C1 segment of cervical spinal cord (tissue), 14 donors: ENCODE measurements around the gene CADM4.
"Not testable (repeated sequence)": the region's sequence is repeated elsewhere in the genome, so short reads cannot be mapped to it uniquely, and the experiment has no call there.

Experiments used
- DNase-seq, 14 donors: peaks; one replicate each; lab custom pipeline; 2025; lab: John Stamatoyannopoulos, UW

The CADM4 gene

GRCh38 chr19:43664018-43664417 is 24.4 kb upstream of the CADM4 start:
- peak in 2 of 14 donors; percentile 2 to 6 for DNase-seq

GRCh38 chr19:43662487-43662886 is 22.8 kb upstream of the CADM4 start:
- DNase-seq, result peak in 1 of 14 donors; percentile 1

DNA sequence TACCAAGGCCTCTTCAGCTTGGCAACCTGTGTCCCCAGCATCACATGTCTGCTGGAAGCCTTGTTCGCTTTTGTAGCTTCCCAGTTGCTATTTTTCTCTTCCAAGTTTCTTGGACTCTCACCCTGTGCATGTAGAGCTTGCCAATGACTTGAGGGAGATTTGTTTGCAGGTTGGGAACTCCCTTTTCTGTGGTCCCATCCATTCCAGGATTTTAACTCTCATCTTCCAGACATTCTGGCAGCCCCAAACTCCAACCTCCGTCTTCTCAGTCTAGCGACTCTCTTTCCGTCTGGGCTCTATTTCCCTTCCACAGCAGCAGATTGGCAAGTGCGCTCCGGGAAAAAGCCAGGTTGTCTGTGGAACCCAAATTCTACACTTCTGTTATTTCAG is 21.3 kb upstream of the CADM4 start:
- peak in 1 of 14 donors; percentile 11 for DNase-seq

DNA sequence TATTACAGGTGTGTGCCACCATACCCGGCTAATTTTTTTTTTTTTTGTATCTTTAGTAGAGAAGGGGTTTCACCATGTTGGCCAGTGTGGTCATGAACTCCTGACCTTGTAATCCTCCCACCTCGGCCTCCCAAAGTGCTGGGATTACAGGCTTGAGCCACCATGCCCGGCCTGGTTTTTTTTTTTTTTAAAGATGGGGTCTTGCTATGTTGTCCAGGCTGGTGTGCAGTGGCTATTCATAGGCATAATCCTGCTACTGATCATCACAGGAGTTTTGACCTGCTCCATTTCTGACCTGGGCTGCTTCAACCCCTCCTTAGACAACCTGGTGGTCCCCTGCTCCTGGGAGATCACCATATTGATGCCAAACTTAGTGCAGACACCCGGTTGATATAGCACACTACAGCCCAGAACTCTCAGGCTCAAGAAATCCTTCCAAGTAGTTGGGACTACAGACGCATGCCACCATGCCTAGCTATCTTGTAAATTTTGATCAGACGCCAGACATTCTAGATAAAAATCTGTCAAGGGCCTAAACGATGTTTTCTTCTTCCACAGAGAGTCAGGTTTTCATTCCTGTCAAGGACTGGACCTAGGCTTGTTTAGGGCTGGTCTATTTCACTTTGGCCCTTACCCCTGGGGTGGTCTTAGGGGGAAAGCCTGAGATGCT is 20.8 kb upstream of the CADM4 start:
- peak in 1 of 14 donors; percentile 3 for DNase-seq

- DNase-seq, result peak in 3 of 14 donors; percentile 3 to 25 (median 21)
These were observed 18.8 kb upstream of the CADM4 start for GRCh38 chr19:43658494-43658893.

- no peak for DNase-seq
These were observed 18.4 kb upstream of the CADM4 start for GRCh38 chr19:43658001-43658400.

GRCh38 chr19:43656436-43656835 is 16.8 kb upstream of the CADM4 start:
- DNase-seq, result no peak

DNA sequence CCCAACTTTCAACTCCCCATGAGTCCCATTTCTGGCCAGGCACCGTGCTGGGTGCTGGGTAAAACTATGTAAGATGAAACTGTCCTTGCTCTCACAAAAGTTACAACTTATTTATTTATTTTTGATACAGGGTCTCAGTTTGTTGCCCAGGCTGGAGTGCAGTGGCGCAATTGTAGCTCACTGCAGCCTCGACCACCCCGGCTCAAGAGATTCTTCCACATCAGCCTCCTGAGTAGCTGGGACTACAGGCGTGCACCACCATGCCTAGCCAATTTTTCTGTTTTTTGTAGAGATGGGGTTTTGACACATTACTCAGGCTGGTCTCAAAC is 12.9 kb upstream of the CADM4 start:
- no peak for DNase-seq

GRCh38 chr19:43651758-43652545 is 12.3 kb upstream of the CADM4 start:
- DNase-seq, result peak in 11 of 14 donors; percentile 12 to 67 (median 46)

- not testable (repeated sequence) for DNase-seq
These were observed 10.6 kb upstream of the CADM4 start for GRCh38 chr19:43650276-43650675.

DNA sequence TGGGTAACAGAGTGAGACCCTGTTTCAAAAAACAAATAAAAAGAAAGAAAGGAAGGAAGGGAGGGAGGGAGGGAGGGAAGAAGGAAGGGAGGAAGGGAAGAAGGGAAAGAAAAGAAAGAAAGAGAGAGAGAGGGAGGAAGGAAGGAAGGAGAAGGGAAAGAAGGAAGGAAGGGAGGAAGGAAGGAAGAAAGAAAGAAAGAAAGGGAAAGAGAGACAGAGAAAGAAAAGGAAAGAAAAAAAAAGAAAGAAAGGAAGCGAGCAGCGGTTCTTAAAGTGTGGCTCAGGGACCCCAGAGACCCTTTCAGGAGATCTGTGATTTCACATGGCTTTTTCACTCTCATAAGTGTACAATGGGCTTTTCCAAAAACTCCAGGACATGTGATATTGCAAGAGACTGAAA is 9.9 kb upstream of the CADM4 start:
- no peak for DNase-seq

DNA sequence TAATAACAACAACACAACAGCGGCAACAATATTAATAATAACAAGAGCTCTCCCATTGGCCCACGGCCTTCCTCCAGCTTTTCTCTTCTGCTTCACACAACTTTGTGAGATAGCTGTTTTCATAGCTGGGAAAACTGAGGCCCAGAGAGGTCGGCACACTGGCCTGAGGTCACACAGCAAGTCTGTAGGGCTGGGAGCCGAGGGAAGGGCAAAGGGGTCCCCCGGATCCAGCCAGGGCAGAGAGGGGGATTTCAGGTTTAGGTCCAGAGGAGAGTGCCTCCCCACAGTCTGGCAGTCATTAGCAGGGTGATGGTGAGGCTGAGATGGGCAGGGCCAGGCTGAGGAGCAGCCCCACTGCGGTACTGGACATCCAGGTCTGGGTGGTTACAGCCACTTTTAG is 9.0 kb upstream of the CADM4 start:
- no peak for DNase-seq

DNA sequence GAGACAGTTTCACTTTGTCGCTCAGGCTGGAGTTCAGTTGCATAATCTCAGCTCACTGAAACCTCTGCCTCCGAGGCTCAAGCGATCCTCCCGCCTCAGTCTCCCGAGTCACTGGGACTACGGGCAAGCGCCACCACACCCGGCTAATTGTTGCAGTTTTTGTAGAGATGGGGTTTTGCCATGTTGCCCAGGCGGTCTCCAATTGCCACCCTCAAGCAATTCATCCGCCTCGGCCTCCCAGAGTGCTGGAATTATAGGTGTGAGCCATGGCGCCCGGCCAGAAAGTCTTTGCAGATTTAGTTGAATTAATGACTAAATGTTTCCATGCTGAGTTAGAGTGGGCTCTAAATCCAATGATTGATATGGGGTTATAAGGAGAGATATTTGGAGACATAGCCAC is 4.5 kb upstream of the CADM4 start:
- DNase-seq, result no peak

DNA sequence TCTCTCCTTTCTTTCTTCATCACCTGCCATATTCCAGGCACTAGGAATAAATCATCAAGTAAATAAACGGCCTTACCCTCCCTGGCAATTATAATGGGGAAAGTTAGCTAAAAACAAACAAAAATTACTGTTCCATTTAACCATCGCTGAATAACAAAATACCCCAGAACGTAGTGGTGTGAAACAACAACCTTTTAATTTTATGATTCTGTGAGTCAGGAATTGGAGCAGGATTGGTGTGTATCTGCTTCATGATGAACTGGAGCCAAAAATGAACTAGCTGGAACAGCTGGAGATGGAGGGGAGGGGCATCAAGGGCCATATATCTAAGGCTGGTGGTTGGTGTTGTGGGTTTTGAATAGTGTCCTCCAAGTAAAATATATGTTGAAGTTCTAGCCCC is 3.7 kb upstream of the CADM4 start:
- DNase-seq, result no peak

GRCh38 chr19:43642531-43642930 is 2.9 kb upstream of the CADM4 start:
- no peak for DNase-seq

GRCh38 chr19:43641333-43641732 is 1.7 kb upstream of the CADM4 start:
- no peak for DNase-seq

GRCh38 chr19:43640424-43640757 is 741 bp upstream of the CADM4 start:
- no peak for DNase-seq

DNA sequence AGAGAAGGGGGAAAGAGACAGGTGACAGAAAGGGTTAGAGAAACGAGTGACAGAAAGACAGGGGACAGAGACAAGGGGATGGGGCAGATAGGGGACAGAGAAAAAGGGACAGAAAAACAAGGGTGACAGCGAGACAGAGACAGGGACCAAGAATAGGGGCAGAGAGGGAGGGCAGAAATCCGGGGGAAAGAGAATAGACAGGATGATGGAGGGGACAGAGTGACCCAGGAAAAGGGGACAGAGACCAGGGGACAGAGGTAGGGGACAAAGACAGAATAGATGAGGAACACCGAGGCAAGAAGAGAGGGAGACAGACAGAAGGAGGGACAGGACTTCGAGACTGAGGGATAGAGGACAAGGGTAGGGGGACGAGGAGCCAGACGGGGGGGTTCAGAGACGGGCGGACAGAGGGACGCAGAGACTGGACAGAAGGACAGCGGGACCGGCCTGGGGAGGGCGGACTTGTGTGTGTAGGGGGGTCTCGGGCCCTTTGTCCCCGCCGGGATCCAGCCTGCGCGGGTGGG is 593 bp downstream of the CADM4 start:
- peak in 3 of 14 donors; percentile 38 to 47 (median 45) for DNase-seq

GRCh38 chr19:43638214-43638994 is 1.2 kb downstream of the CADM4 start:
- DNase-seq, result peak in 9 of 14 donors; percentile 22 to 55 (median 29)

- peak in 12 of 14 donors; percentile 14 to 81 (median 59) for DNase-seq
These were observed 3.4 kb downstream of the CADM4 start for GRCh38 chr19:43636121-43636683.

DNA sequence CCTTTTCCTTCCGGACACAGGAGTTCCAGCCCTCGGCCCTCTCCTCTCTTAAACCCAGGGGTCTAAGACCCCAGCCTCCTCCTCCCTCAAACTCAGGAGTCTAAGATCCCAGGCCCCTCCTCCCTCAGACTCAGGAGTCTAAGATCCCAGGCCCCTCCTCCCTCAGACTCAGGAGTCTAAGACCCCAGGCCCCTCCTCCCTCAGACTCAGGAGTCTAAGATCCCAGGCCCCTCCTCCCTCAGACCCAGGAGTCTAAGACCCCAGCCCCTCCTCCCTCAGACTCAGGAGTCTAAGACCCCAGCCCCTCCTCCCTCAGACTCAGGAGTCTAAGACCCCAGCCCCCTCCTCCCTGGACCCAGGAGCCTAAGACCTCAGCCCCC is 4.1 kb downstream of the CADM4 start:
- DNase-seq, result peak in 1 of 14 donors; percentile 45
